CD14-positive monocyte (primary cell): ENCODE data around the gene RSPRY1. TPM values are rescaled to one million over a fixed set of nuclear protein-coding genes. Genes with fewer than 3 reads are reported as not detected.

Source experiments
- DNase-seq, 3 donors: peaks; one replicate each; pipeline ENCODE4 v3.0.0-alpha.2; 2011 to 2022
- H2AFZ ChIP-seq: 2 replicates; pipeline ENCODE4 v1.6.0; 2012; ENCODE audit warnings: mild to moderate bottlenecking, low read depth, low read length, inconsistent platforms; ENCODE audit not compliant: insufficient read depth, poor library complexity, severe bottlenecking
- H3K27ac ChIP-seq, 2 donors: 1 replicate in 1 of 2; 2 replicates in 1 of 2; pipeline ENCODE4 v1.5.1; 2012 to 2013; ENCODE audit warnings: low read length in 2 of 2, control low read depth in 1 of 2, inconsistent platforms in 1 of 2, low read depth in 1 of 2, mild to moderate bottlenecking in 1 of 2
- H3K27me3 ChIP-seq, 2 donors: one replicate each; pipeline versions ENCODE4 v1.6.0 to v1.6.1; 2011 to 2013; ENCODE audit warnings: low read length in 2 of 2; ENCODE audit not compliant: control insufficient read depth in 2 of 2, insufficient read depth in 2 of 2
- H3K36me3 ChIP-seq, 2 donors: replicated peaks in 1 of 2; 1 replicate in 1 of 2; 2 replicates in 1 of 2; pipeline versions ENCODE4 v1.5.1 to v1.6.1; 2012 to 2013; ENCODE audit warnings: low read length in 2 of 2, control low read depth in 1 of 2, inconsistent platforms in 1 of 2, mild to moderate bottlenecking in 1 of 2; ENCODE audit not compliant: insufficient read depth in 2 of 2, control insufficient read depth in 1 of 2
- H3K4me1 ChIP-seq, 2 donors: 1 replicate in 1 of 2; 2 replicates in 1 of 2; pipeline versions ENCODE4 v1.5.1 to v1.6.1; 2012 to 2013; ENCODE audit warnings: low read length in 2 of 2, control low read depth in 1 of 2, inconsistent platforms in 1 of 2, mild to moderate bottlenecking in 1 of 2, moderate library complexity in 1 of 2; ENCODE audit not compliant: insufficient read depth in 2 of 2, control insufficient read depth in 1 of 2
- H3K4me2 ChIP-seq: replicated peaks from 2 replicates; pipeline ENCODE3; 2012; ENCODE audit warnings: low read length, moderate library complexity, mild to moderate bottlenecking; ENCODE audit not compliant: poor library complexity, severe bottlenecking; ENCODE audit errors: extremely low read depth
- H3K4me3 ChIP-seq, 3 experiments: fragments of 200-600 bp in 1 of 3; sonication (generic) in 1 of 3; replicated peaks in 1 of 3; 1 replicate in 2 of 3; 2 replicates in 1 of 3; pipeline ENCODE4 v1.5.1; 2011 to 2013; ENCODE audit warnings: low read length in 3 of 3, mild to moderate bottlenecking in 3 of 3, control low read depth in 2 of 3, low read depth in 2 of 3, inconsistent platforms in 1 of 3, moderate library complexity in 1 of 3
- H3K79me2 ChIP-seq: 2 replicates; pipeline ENCODE4 v1.6.0; 2012; ENCODE audit warnings: mild to moderate bottlenecking, control low read depth, inconsistent platforms, low read length, moderate library complexity; ENCODE audit not compliant: insufficient read depth
- H3K9ac ChIP-seq: 2 replicates; pipeline ENCODE4 v1.6.0; 2017; ENCODE audit warnings: low read length, mild to moderate bottlenecking; ENCODE audit not compliant: insufficient read depth, poor library complexity, severe bottlenecking
- H3K9me3 ChIP-seq, 2 donors: replicated peaks in 1 of 2; 1 replicate in 1 of 2; 2 replicates in 1 of 2; pipeline versions ENCODE4 v1.5.1 to v1.6.1; 2012 to 2013; ENCODE audit warnings: low read length in 2 of 2, control low read depth in 1 of 2; ENCODE audit not compliant: control insufficient read depth in 1 of 2, insufficient read depth in 1 of 2
- H4K20me1 ChIP-seq: 2 replicates; pipeline ENCODE4 v1.6.0; 2012; ENCODE audit warnings: mild to moderate bottlenecking, low read length, control low read depth, moderate library complexity; ENCODE audit not compliant: insufficient read depth
- H3K27ac Mint-ChIP-seq, 7 donors: one replicate each; pipeline ENCODE4 v1.8.0; 2020; ENCODE audit warnings: mild to moderate bottlenecking in 7 of 7, mixed read lengths in 7 of 7, moderate library complexity in 6 of 7, inconsistent platforms in 2 of 7
- H3K27me3 Mint-ChIP-seq, 3 donors: one replicate each; pipeline ENCODE4 v1.8.0; 2021 to 2022; ENCODE audit warnings: low read depth in 3 of 3, mild to moderate bottlenecking in 3 of 3, mixed read lengths in 3 of 3, moderate library complexity in 3 of 3, inconsistent platforms in 1 of 3
- H3K36me3 Mint-ChIP-seq, 2 donors: one replicate each; pipeline ENCODE4 v1.8.0; 2020; ENCODE audit warnings: mixed read lengths in 2 of 2, inconsistent platforms in 1 of 2, mild to moderate bottlenecking in 1 of 2
- H3K4me1 Mint-ChIP-seq: one replicate; pipeline ENCODE4 v1.8.0; 2020; ENCODE audit warnings: mild to moderate bottlenecking, mixed read lengths
- H3K4me3 Mint-ChIP-seq, 2 donors: one replicate each; pipeline ENCODE4 v1.8.0; 2020; ENCODE audit warnings: mild to moderate bottlenecking in 2 of 2, mixed read lengths in 2 of 2, moderate library complexity in 1 of 2
- H3K9me3 Mint-ChIP-seq, 7 donors: one replicate each; pipeline ENCODE4 v1.8.0; 2020 to 2022; ENCODE audit warnings: mixed read lengths in 7 of 7, mild to moderate bottlenecking in 6 of 7, moderate library complexity in 6 of 7, inconsistent platforms in 2 of 7
- CTCF ChIP-seq: fragments of 200-600 bp; IDR thresholded peaks from one replicate; pipeline ENCODE4 v1.8.0; 2022; ENCODE audit warnings: antibody characterized with exemption, mild to moderate bottlenecking
- WGBS: methylation state at CpG from one replicate; pipeline ENCODE4 v1.1.5; 2013; ENCODE audit warnings: missing lambda C conversion rate; ENCODE audit not compliant: insufficient coverage; 5-methylcytosine and 5-hydroxymethylcytosine counted together
- intact Hi-C, 2 donors: fragments of 100-400 bp; cut with micrococcal nuclease; formaldehyde crosslinking; loops; one replicate each; pipeline versions ENCODE4 v1.15.0 to v1.15.1; 2023
- polyA plus RNA-seq, 3 donors: library from polyadenylated mRNA; depleted of rRNA in 1 of 3; unstranded in 2 of 3; stranded (reverse) in 1 of 3; fragments of 300-500 nt in 2 of 3; fragments of >200 nt in 1 of 3; fragmentation: Illumina TruSeq in 2 of 3; gene quantifications; 1 replicate in 2 of 3; 2 replicates in 1 of 3; pipeline ENCODE4 v1.2.3, GENCODE V29; 2012 to 2021

The RSPRY1 gene
- polyA plus RNA-seq, 3 donors: 15.7 to 28.3 (median 21.3) TPM

GRCh38 chr16:57167953-57168352 is 18.2 kb upstream of the RSPRY1 start:
- Histone ChIP-seq H3K4me1 (peaks cover 24% of the 10 kb centered on the region in 2 donors), H3K4me3 (no peak overlapping the region), H3K9ac (no peak overlapping the region), H2AFZ (no peak overlapping the region), H3K27ac (peak overlapping the region in 1 of 2 donors; percentile 76), H3K79me2 (no peaks in the 10 kb centered on the region), H3K36me3 (peaks cover 67 to 82% of the 10 kb centered on the region in 2 donors), H4K20me1 (peaks cover 10% of the 10 kb centered on the region), H3K9me3 (no peaks in the 10 kb centered on the region), H3K27me3 (no peaks in the 10 kb centered on the region), H3K4me2 (no peak overlapping the region)
- no peak overlapping the region for H3K4me3 Mint-ChIP-seq
- H3K27ac Mint-ChIP-seq: peak overlapping the region in 5 of 7 donors; percentile 50 to 92 (median 57)
- H3K9me3 Mint-ChIP-seq: no peaks in the 10 kb centered on the region
- TF ChIP-seq CTCF: peak; percentile 72
- intact Hi-C loops: loop anchor here (2.0 to 10.0 kb wide), 4 partner anchors 83 to 303 kb away; partner anchors contain the start of genes CETP (in 1 of the 2) and SLC12A3 (in 1 of the 2)
- DNase-seq: peak; percentile 42 to 54 (median 53)
- H3K4me1 Mint-ChIP-seq: peaks cover 25% of the 10 kb centered on the region
- H3K27me3 Mint-ChIP-seq: no peaks in the 10 kb centered on the region
- peaks cover 66 to 81% of the 10 kb centered on the region in 2 donors for H3K36me3 Mint-ChIP-seq
- 0% methylated on average over 2 of the region's 4 CpGs for WGBS

- H3K4me1 Mint-ChIP-seq: peaks cover 25% of the 10 kb centered on the region
- H3K27me3 Mint-ChIP-seq: peaks cover 0 to 1% (median 0%) of the 10 kb centered on the region in 3 donors
- no peak overlapping the region for H3K4me3 Mint-ChIP-seq
- intact Hi-C loops: loop anchor here (5.0 to 10.0 kb wide), 3 partner anchors 87 to 305 kb away; partner anchors contain the start of genes CETP (in 1 of the 2) and SLC12A3 (in 1 of the 2)
- no peak overlapping the region for H3K4me2 ChIP-seq
- no peak overlapping the region for H2AFZ ChIP-seq
- no peaks in the 10 kb centered on the region for H3K9me3 Mint-ChIP-seq
- no peak overlapping the region for H3K9ac ChIP-seq
- no peak overlapping the region for H3K27ac Mint-ChIP-seq
- H3K36me3 ChIP-seq: peaks cover 61 to 82% of the 10 kb centered on the region in 2 donors
- peaks cover 24% of the 10 kb centered on the region in 2 donors for H3K4me1 ChIP-seq
- DNase-seq: no peak
- H4K20me1 ChIP-seq: peaks cover 10% of the 10 kb centered on the region
- H3K9me3 ChIP-seq: no peaks in the 10 kb centered on the region
- H3K27ac ChIP-seq: no peak overlapping the region
- no peaks in the 10 kb centered on the region for H3K27me3 ChIP-seq
- no peak overlapping the region for H3K4me3 ChIP-seq
- H3K79me2 ChIP-seq: no peaks in the 10 kb centered on the region
- no peak for TF ChIP-seq CTCF
- H3K36me3 Mint-ChIP-seq: peaks cover 63 to 81% of the 10 kb centered on the region in 2 donors
Measured at GRCh38 chr16:57169327-57169726, 16.8 kb upstream of the RSPRY1 start.
